K562 (cell line): ENCODE measurements around the gene AGAP3. TPM values are rescaled to one million over a fixed set of nuclear protein-coding genes. Genes with fewer than 3 reads are reported as not detected.
A peak's percentile ranks its signal among the peaks of the same experiment; 100 is the strongest.

Source experiments
- ARHGAP35 ChIP-seq: fragments of 450-650 bp; IDR thresholded peaks from 2 replicates; pipeline ENCODE4 v1.6.1; 2018; ENCODE audit not compliant: partially characterized antibody
- ARNT ChIP-seq, 2 experiments: fragments of 450-650 bp; IDR thresholded peaks; 2 replicates each; pipeline ENCODE4 v1.6.1; 2016; ENCODE audit warnings: mild to moderate bottlenecking in 1 of 2
- ATF7 ChIP-seq: fragments of 450-650 bp; IDR thresholded peaks from 2 replicates; pipeline ENCODE4 v1.7.1; 2014; ENCODE audit warnings: mild to moderate bottlenecking, moderate library complexity
- CREB1 ChIP-seq, 2 experiments: sonication (generic) in 1 of 2; formaldehyde crosslinking in 1 of 2; IDR thresholded peaks; 2 replicates each; pipeline versions ENCODE4 v1.6.1 to v1.8.0; 2012 to 2022; ENCODE audit warnings: inconsistent platforms in 1 of 2, mild to moderate bottlenecking in 1 of 2, missing genetic modification reagents in 1 of 2, moderate library complexity in 1 of 2
- EP300 ChIP-seq: IDR thresholded peaks from 2 replicates; pipeline ENCODE4 v1.6.1; 2012; ENCODE audit warnings: low read length, improper control_type of control experiment
- HCFC1 ChIP-seq: IDR thresholded peaks from 2 replicates; pipeline ENCODE4 v1.6.1; 2012; ENCODE audit warnings: low read depth, low read length, improper control_type of control experiment
- HDAC2 ChIP-seq: fragments of 450-650 bp; IDR thresholded peaks from 2 replicates; pipeline ENCODE4 v1.6.1; 2016; ENCODE audit warnings: mild to moderate bottlenecking
- KLF10 ChIP-seq: fragments of 250-450 bp; sonication (Bioruptor Pico); IDR thresholded peaks from 2 replicates; pipeline ENCODE4 v1.6.1; 2021; ENCODE audit warnings: matching md5 sums
- L3MBTL2 ChIP-seq: fragments of 450-650 bp; IDR thresholded peaks from 2 replicates; pipeline ENCODE4 v1.6.1; 2016; ENCODE audit warnings: mild to moderate bottlenecking, moderate library complexity
- NFE2 ChIP-seq: IDR thresholded peaks from 2 replicates; pipeline ENCODE4 v1.6.1; 2014; ENCODE audit warnings: antibody characterized with exemption, low read depth
- NR2C2 ChIP-seq, 2 experiments: fragments of 200-800 bp in 1 of 2; sonication (Bioruptor generic) in 1 of 2; sonication (generic) in 1 of 2; formaldehyde crosslinking in 1 of 2; IDR thresholded peaks; 2 replicates each; pipeline versions ENCODE4 v1.6.1 to v1.8.0; 2016 to 2022; ENCODE audit warnings: mild to moderate bottlenecking in 1 of 2, missing compliant biosample characterization in 1 of 2, missing genetic modification characterization in 1 of 2, missing genetic modification reagents in 1 of 2
- PPARD ChIP-seq: fragments of 250-450 bp; sonication (Bioruptor Pico); IDR thresholded peaks from 2 replicates; pipeline ENCODE4 v1.8.0; 2022; ENCODE audit warnings: inconsistent platforms, mild to moderate bottlenecking, moderate library complexity
- SLC30A9 ChIP-seq: fragments of 250-450 bp; sonication (Bioruptor Pico); IDR thresholded peaks from 2 replicates; pipeline ENCODE4 v1.8.0; 2022; ENCODE audit warnings: mild to moderate bottlenecking, moderate library complexity
- TEAD4 ChIP-seq, 2 experiments: sonication (generic) in 1 of 2; formaldehyde crosslinking in 1 of 2; IDR thresholded peaks; 2 replicates each; pipeline versions ENCODE4 v1.6.1 to v1.8.0; 2012 to 2022; ENCODE audit warnings: borderline replicate concordance in 1 of 2, inconsistent platforms in 1 of 2, low read length in 1 of 2, mild to moderate bottlenecking in 1 of 2, missing genetic modification reagents in 1 of 2
- ZBTB17 ChIP-seq: fragments of 450-650 bp; formaldehyde crosslinking; IDR thresholded peaks from 2 replicates; pipeline ENCODE4 v1.4.0; 2020; ENCODE audit warnings: mild to moderate bottlenecking
- ZNF311 ChIP-seq: fragments of 250-450 bp; sonication (Bioruptor Pico); IDR thresholded peaks from 2 replicates; pipeline ENCODE4 v1.4.0; 2020; ENCODE audit warnings: mild to moderate bottlenecking, moderate library complexity
- polyA plus RNA-seq, 8 experiments: library from polyadenylated mRNA; depleted of rRNA in 4 of 8; stranded (reverse) in 5 of 8; unstranded in 3 of 8; fragments of >200 nt; fragmentation: Nextera tagmentation in 2 of 8; fragmentation: Illumina TruSeq in 1 of 8; extraction: Ambion mirVana in 2 of 8; extraction: Trizol in 1 of 8; gene quantifications; 2 replicates each; pipeline versions ENCODE4 v1.2.1 to v1.2.3, GENCODE V29; 2011 to 2014; ENCODE audit warnings: inconsistent platforms in 1 of 8, missing spikeins in 1 of 8
- total RNA-seq, 7 experiments: library from RNA; depleted of rRNA in 6 of 7; stranded (reverse); fragments of >200 nt in 6 of 7; fragmentation: Illumina TruSeq in 2 of 7; extraction: Trizol in 2 of 7; gene quantifications; 2 replicates each; pipeline versions ENCODE4 v1.2.1 to v1.2.3, GENCODE V29; 2011 to 2021; ENCODE audit warnings: low replicate concordance in 1 of 7
- TF ChIP-seq, protein P1 (sequence below): sonication (generic); formaldehyde crosslinking; IDR thresholded peaks from 2 replicates; pipeline ENCODE4 v1.8.0; 2022; ENCODE audit warnings: mild to moderate bottlenecking, missing genetic modification reagents
- TF ChIP-seq, protein P2 (sequence below): fragments of 450-650 bp; IDR thresholded peaks from 2 replicates; pipeline ENCODE4 v1.6.1; 2014; ENCODE audit warnings: low read depth, mild to moderate bottlenecking, moderate library complexity, borderline replicate concordance
- TF ChIP-seq, protein P3 (sequence below), 2 experiments: fragments of 250-450 bp in 1 of 2; fragments of 450-650 bp in 1 of 2; sonication (Bioruptor Pico) in 1 of 2; IDR thresholded peaks; 2 replicates each; pipeline versions ENCODE4 v1.6.1 to v1.8.0; 2016 to 2021; ENCODE audit warnings: mild to moderate bottlenecking in 2 of 2, moderate library complexity in 2 of 2, missing compliant biosample characterization in 1 of 2, missing genetic modification characterization in 1 of 2
- TF ChIP-seq, protein P4 (sequence below): fragments of 250-450 bp; sonication (Bioruptor Pico); IDR thresholded peaks from 2 replicates; pipeline ENCODE4 v1.4.0; 2020; ENCODE audit warnings: mild to moderate bottlenecking, moderate library complexity

AGAP3 gene
- total and polyA plus RNA-seq, 9 of the 15 experiments (the other 6 are each of a cell fraction or from before 2014, with no cell fraction given), result 3.4 to 208 (median 62.2) TPM

- TF ChIP-seq, protein P1, sequence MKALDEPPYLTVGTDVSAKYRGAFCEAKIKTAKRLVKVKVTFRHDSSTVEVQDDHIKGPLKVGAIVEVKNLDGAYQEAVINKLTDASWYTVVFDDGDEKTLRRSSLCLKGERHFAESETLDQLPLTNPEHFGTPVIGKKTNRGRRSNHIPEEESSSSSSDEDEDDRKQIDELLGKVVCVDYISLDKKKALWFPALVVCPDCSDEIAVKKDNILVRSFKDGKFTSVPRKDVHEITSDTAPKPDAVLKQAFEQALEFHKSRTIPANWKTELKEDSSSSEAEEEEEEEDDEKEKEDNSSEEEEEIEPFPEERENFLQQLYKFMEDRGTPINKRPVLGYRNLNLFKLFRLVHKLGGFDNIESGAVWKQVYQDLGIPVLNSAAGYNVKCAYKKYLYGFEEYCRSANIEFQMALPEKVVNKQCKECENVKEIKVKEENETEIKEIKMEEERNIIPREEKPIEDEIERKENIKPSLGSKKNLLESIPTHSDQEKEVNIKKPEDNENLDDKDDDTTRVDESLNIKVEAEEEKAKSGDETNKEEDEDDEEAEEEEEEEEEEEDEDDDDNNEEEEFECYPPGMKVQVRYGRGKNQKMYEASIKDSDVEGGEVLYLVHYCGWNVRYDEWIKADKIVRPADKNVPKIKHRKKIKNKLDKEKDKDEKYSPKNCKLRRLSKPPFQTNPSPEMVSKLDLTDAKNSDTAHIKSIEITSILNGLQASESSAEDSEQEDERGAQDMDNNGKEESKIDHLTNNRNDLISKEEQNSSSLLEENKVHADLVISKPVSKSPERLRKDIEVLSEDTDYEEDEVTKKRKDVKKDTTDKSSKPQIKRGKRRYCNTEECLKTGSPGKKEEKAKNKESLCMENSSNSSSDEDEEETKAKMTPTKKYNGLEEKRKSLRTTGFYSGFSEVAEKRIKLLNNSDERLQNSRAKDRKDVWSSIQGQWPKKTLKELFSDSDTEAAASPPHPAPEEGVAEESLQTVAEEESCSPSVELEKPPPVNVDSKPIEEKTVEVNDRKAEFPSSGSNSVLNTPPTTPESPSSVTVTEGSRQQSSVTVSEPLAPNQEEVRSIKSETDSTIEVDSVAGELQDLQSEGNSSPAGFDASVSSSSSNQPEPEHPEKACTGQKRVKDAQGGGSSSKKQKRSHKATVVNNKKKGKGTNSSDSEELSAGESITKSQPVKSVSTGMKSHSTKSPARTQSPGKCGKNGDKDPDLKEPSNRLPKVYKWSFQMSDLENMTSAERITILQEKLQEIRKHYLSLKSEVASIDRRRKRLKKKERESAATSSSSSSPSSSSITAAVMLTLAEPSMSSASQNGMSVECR, result peak; percentile 62; the same call in 1 of the 2 replicates
- TF ChIP-seq HCFC1 (peak; percentile 60), SLC30A9 (no peak), NR2C2 (CRISPR knock-in tag; IDR thresholded peaks at IDR 0.05) (no peak), NR2C2 (tag; IDR thresholded peaks at IDR 0.05) (peak; percentile 58; the same call in 1 of the 2 replicates), ARHGAP35 (no peak), KLF10 (CRISPR knock-in tag) (no peak), EP300 (0 out of 2 replicates have a peak, but pooled peaks have one; percentile 25), HDAC2 (no peak), ARNT (IDR thresholded peaks at IDR 0.05) (peak in 1 of 2 experiments; percentile 54; a peak in 1 of 4 replicates), ZBTB17 (no peak), TEAD4 (IDR thresholded peaks at IDR 0.05; ENCODE audit: low read length) (0 out of 2 replicates have a peak, but pooled peaks have one; percentile 12), TEAD4 (CRISPR knock-in tag; IDR thresholded peaks at IDR 0.05; ENCODE audit: borderline replicate concordance) (0 out of 2 replicates have a peak, but pooled peaks have one; percentile 39), NFE2 (peak; percentile 53; the same call in 1 of the 2 replicates), L3MBTL2 (peak; percentile 93), ZNF311 (no peak), CREB1 (IDR thresholded peaks at IDR 0.05) (peak; percentile 42), CREB1 (CRISPR knock-in tag; IDR thresholded peaks at IDR 0.05) (peak; percentile 11; the same call in 1 of the 2 replicates), PPARD (no peak), ATF7 (peak; percentile 61; the same call in 1 of the 2 replicates)
- TF ChIP-seq, protein P2, sequence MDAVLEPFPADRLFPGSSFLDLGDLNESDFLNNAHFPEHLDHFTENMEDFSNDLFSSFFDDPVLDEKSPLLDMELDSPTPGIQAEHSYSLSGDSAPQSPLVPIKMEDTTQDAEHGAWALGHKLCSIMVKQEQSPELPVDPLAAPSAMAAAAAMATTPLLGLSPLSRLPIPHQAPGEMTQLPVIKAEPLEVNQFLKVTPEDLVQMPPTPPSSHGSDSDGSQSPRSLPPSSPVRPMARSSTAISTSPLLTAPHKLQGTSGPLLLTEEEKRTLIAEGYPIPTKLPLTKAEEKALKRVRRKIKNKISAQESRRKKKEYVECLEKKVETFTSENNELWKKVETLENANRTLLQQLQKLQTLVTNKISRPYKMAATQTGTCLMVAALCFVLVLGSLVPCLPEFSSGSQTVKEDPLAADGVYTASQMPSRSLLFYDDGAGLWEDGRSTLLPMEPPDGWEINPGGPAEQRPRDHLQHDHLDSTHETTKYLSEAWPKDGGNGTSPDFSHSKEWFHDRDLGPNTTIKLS, result 0 out of 2 replicates have a peak, but pooled peaks have one; percentile 56
- TF ChIP-seq, protein P3, sequence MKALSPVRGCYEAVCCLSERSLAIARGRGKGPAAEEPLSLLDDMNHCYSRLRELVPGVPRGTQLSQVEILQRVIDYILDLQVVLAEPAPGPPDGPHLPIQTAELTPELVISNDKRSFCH (CRISPR knock-in tag; IDR thresholded peaks at IDR 0.05), result no peak
- TF ChIP-seq, protein P3 (tag; IDR thresholded peaks at IDR 0.05), result peak; percentile 29; the same call in 1 of the 2 replicates
- TF ChIP-seq, protein P4, sequence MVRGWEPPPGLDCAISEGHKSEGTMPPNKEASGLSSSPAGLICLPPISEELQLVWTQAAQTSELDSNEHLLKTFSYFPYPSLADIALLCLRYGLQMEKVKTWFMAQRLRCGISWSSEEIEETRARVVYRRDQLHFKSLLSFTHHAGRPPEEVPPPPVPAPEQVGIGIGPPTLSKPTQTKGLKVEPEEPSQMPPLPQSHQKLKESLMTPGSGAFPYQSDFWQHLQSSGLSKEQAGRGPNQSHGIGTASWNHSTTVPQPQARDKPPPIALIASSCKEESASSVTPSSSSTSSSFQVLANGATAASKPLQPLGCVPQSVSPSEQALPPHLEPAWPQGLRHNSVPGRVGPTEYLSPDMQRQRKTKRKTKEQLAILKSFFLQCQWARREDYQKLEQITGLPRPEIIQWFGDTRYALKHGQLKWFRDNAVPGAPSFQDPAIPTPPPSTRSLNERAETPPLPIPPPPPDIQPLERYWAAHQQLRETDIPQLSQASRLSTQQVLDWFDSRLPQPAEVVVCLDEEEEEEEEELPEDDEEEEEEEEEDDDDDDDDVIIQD (CRISPR knock-in tag), result no peak
Observed at GRCh38 chr7:151056283-151056665, 30.0 kb upstream of the AGAP3 start (continued).
